ENCODE measurements around the gene IGF1R.

Gene IGF1R

DNA sequence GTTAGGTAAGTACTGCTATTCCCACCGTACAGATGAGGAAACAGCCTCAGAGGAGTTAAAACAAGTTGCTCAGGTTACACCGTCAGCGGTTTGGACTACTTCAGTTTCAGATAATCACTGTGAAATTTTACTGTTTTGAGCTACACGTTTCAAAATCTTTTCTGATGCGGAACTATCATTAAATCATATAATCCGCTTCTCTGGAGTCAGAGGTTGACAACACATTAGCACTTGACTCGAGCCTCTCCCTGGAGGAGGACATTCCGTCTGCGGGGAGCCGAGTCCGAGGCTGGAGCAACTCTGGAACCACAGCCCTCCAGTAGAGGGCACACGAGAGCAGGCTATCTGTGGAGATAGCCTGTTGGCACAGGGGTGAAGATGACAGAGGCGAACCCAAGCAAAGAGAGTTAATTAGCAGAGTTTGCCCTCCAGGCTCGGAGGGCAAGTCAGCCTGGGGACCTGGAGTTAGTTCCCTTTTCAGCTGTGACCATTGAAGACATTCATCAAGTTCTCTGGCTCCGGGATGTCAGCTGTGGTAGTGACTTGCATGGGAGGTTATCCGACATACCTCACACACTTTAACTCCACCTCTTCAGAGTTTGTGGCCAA lies 131.2 kb downstream of the IGF1R start:
- Mint-ChIP-seq H3K4me1 (ENCODE audit: low read depth) (peaks cover 47% of the 10 kb centered on the region), H3K27me3 (peaks cover 2% of the 10 kb centered on the region), H3K4me3 (peak overlapping the region; percentile 54), H3K27ac (peak overlapping the region; percentile 71), H3K9me3 (no peaks in the 10 kb centered on the region), H3K36me3 (ENCODE audit: low read depth) (no peaks in the 10 kb centered on the region)
- peak; percentile 84 for DNase-seq

GRCh38 chr15:98781838-98782237 lies 133.5 kb downstream of the IGF1R start:
- Mint-ChIP-seq H3K27me3 (peaks cover 2% of the 10 kb centered on the region), H3K9me3 (no peaks in the 10 kb centered on the region), H3K36me3 (ENCODE audit: low read depth) (no peaks in the 10 kb centered on the region), H3K4me3 (no peak overlapping the region), H3K27ac (no peak overlapping the region), H3K4me1 (ENCODE audit: low read depth) (peaks cover 47% of the 10 kb centered on the region)
- DNase-seq = no peak

GRCh38 chr15:98782801-98783200 lies 134.5 kb downstream of the IGF1R start:
- Mint-ChIP-seq H3K27me3 (peaks cover 2% of the 10 kb centered on the region), H3K9me3 (no peaks in the 10 kb centered on the region), H3K36me3 (ENCODE audit: low read depth) (no peaks in the 10 kb centered on the region), H3K27ac (no peak overlapping the region), H3K4me1 (ENCODE audit: low read depth) (peaks cover 47% of the 10 kb centered on the region), H3K4me3 (no peak overlapping the region)
- no peak for DNase-seq

- no peak overlapping the region for H3K4me3 Mint-ChIP-seq
- DNase-seq = no peak
- H3K4me1 Mint-ChIP-seq (ENCODE audit: low read depth) = peaks cover 55% of the 10 kb centered on the region
- no peaks in the 10 kb centered on the region for H3K36me3 Mint-ChIP-seq (ENCODE audit: low read depth)
- H3K27me3 Mint-ChIP-seq = no peaks in the 10 kb centered on the region
- H3K9me3 Mint-ChIP-seq = no peaks in the 10 kb centered on the region
- H3K27ac Mint-ChIP-seq = no peak overlapping the region
Measured at GRCh38 chr15:98785431-98785806, 137.1 kb downstream of the IGF1R start.

GRCh38 chr15:98785807-98786621 lies 137.7 kb downstream of the IGF1R start:
- Mint-ChIP-seq H3K4me3 (no peak overlapping the region), H3K27me3 (no peaks in the 10 kb centered on the region), H3K27ac (no peak overlapping the region), H3K4me1 (ENCODE audit: low read depth) (peaks cover 61% of the 10 kb centered on the region), H3K9me3 (no peaks in the 10 kb centered on the region), H3K36me3 (ENCODE audit: low read depth) (no peaks in the 10 kb centered on the region)
- no peak for DNase-seq

- no peak for DNase-seq
- H3K4me1 Mint-ChIP-seq (ENCODE audit: low read depth) = peaks cover 68% of the 10 kb centered on the region
- no peaks in the 10 kb centered on the region for H3K9me3 Mint-ChIP-seq
- H3K27me3 Mint-ChIP-seq = no peaks in the 10 kb centered on the region
- no peaks in the 10 kb centered on the region for H3K36me3 Mint-ChIP-seq (ENCODE audit: low read depth)
- H3K27ac Mint-ChIP-seq = no peak overlapping the region
- H3K4me3 Mint-ChIP-seq = no peak overlapping the region
Measured at GRCh38 chr15:98786717-98787116, 138.4 kb downstream of the IGF1R start.

- Mint-ChIP-seq H3K27me3 (no peaks in the 10 kb centered on the region), H3K27ac (peak overlapping the region; percentile 42), H3K36me3 (ENCODE audit: low read depth) (no peaks in the 10 kb centered on the region), H3K4me3 (no peak overlapping the region), H3K9me3 (no peaks in the 10 kb centered on the region), H3K4me1 (ENCODE audit: low read depth) (peaks cover 71% of the 10 kb centered on the region)
- no peak for DNase-seq
Measured at GRCh38 chr15:98787194-98787593, 138.9 kb downstream of the IGF1R start.

DNA sequence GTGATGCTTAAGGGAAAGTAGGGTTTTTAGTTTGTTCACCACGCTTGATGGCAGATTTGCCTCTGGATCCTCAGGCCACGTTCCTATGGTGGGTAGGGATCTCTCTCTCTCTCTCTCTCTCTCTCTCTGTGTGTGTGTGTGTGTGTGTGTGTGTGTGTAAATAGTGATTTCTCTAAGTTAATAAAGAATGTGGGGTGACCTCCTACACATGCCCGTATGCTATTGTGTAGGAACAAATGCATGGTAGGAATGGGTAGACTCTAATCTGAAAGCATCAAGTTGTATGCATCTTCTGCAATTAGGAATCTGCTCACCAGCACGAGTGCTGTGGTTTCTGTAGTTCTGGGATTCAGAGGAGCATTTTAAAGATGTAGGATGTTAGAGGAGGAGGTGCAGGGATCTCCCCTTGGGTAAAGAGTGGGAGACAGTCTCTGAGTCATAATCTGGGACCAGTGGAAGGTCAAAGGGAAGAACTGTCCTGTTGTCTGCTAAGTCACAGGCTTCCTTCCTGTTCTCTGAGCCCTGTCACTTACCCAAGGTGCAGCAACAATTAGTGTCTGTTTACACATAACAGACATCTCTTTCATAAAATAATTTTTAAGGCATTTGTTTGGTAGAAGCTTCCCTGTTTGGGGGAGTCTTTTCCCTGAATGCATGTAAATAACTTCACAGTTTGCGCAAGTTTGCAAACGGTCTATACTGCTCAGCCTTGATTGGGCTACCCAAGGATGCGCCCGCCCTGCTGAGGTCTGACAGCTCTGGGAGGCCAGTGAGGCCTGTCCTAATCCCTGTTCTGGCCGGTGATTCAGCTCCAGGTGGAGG lies 139.8 kb downstream of the IGF1R start:
- Mint-ChIP-seq H3K4me3 (no peak overlapping the region), H3K27me3 (no peaks in the 10 kb centered on the region), H3K27ac (peak overlapping the region; percentile 45)

GRCh38 chr15:98789020-98789419 lies 140.7 kb downstream of the IGF1R start:
- Mint-ChIP-seq H3K4me1 (ENCODE audit: low read depth) (peaks cover 77% of the 10 kb centered on the region), H3K9me3 (no peaks in the 10 kb centered on the region), H3K27me3 (no peaks in the 10 kb centered on the region), H3K36me3 (ENCODE audit: low read depth) (no peaks in the 10 kb centered on the region), H3K27ac (no peak overlapping the region), H3K4me3 (no peak overlapping the region)
- no peak for DNase-seq

More for the DNA sequence above, 139.8 kb downstream of the IGF1R start:
- H3K9me3 Mint-ChIP-seq = no peaks in the 10 kb centered on the region
- DNase-seq = no peak
- H3K36me3 Mint-ChIP-seq (ENCODE audit: low read depth) = no peaks in the 10 kb centered on the region
- H3K4me1 Mint-ChIP-seq (ENCODE audit: low read depth) = peaks cover 79% of the 10 kb centered on the region

DNA sequence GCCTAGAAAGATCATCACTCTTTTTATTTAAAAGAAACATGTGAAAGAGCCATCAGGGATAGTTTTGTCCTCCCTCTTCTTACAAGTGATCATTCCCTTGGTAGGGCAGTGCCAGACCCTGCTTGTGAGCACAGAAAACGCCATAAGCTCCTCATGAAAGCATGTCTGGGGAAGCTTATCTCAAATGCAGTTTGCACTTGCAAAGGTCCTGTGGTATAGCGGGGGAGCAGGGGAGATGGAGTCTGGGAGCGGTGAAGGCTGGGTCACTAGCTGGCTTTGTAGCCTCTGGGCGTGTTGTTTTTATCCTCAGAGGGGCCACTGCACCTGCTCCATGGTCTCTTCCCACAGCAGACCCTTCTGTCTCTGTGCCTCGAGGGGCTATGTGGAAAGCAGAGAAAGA lies 141.9 kb downstream of the IGF1R start:
- Mint-ChIP-seq H3K36me3 (ENCODE audit: low read depth) (no peaks in the 10 kb centered on the region), H3K4me1 (ENCODE audit: low read depth) (peaks cover 84% of the 10 kb centered on the region), H3K4me3 (no peak overlapping the region), H3K27ac (no peak overlapping the region), H3K9me3 (no peaks in the 10 kb centered on the region), H3K27me3 (no peaks in the 10 kb centered on the region)
- DNase-seq = no peak

GRCh38 chr15:98791046-98791701 lies 142.8 kb downstream of the IGF1R start:
- Mint-ChIP-seq H3K9me3 (no peaks in the 10 kb centered on the region), H3K4me3 (no peak overlapping the region), H3K36me3 (ENCODE audit: low read depth) (no peaks in the 10 kb centered on the region), H3K4me1 (ENCODE audit: low read depth) (peaks cover 81% of the 10 kb centered on the region), H3K27ac (no peak overlapping the region), H3K27me3 (no peaks in the 10 kb centered on the region)
- DNase-seq = no peak

DNA sequence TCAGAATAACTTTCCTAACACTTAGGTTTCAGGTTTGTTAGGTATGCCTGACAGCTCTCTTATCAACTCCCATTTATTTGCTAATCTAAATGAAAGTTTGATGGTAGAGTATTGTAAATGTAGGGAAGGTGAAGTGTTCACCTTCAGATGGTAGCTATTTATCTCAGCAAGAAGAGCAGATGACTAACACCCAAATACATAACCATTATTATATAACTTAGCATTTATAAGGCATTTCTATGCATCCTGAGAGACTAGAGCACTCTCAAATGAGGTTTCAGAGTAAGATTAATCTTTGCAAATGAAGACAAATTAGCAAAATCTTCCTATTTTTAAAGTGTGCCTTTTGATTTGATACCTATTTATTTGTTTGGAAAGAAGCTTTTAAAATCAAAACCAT lies 143.8 kb downstream of the IGF1R start:
- H3K27me3 Mint-ChIP-seq = no peaks in the 10 kb centered on the region
- H3K4me3 Mint-ChIP-seq = no peak overlapping the region
- H3K4me1 Mint-ChIP-seq (ENCODE audit: low read depth) = peaks cover 73% of the 10 kb centered on the region
- no peak overlapping the region for H3K27ac Mint-ChIP-seq
- H3K9me3 Mint-ChIP-seq = no peaks in the 10 kb centered on the region
- DNase-seq = no peak
- H3K36me3 Mint-ChIP-seq (ENCODE audit: low read depth) = no peaks in the 10 kb centered on the region

DNA sequence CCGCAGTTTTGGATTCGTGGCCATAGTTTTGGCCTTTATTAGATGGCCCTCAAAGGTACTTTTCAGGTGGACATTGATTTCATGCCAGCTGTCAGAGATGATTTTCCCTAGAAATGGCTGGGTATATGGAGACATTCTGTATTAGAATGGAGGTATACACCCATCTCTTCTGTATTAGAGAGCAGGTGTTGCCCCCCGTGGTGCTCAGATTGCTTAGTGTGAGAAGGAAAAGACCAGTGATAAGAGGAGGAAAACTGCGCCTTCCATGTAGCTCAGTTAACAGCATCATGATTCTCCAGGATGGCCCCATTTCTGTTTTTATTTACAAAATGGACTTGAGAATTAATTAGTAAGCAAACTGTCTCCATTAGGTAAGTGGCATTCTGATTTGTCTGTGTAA lies 145.9 kb downstream of the IGF1R start:
- H3K27ac Mint-ChIP-seq = no peak overlapping the region
- H3K9me3 Mint-ChIP-seq = no peaks in the 10 kb centered on the region
- peaks cover 74% of the 10 kb centered on the region for H3K4me1 Mint-ChIP-seq (ENCODE audit: low read depth)
- H3K36me3 Mint-ChIP-seq (ENCODE audit: low read depth) = no peaks in the 10 kb centered on the region
- no peaks in the 10 kb centered on the region for H3K27me3 Mint-ChIP-seq
- DNase-seq = no peak
- H3K4me3 Mint-ChIP-seq = no peak overlapping the region

- Mint-ChIP-seq H3K27me3 (no peaks in the 10 kb centered on the region), H3K27ac (no peak overlapping the region), H3K4me3 (no peak overlapping the region), H3K4me1 (ENCODE audit: low read depth) (peaks cover 75% of the 10 kb centered on the region), H3K36me3 (ENCODE audit: low read depth) (no peaks in the 10 kb centered on the region), H3K9me3 (no peaks in the 10 kb centered on the region)
- no peak for DNase-seq
Measured at GRCh38 chr15:98794748-98795147, 146.4 kb downstream of the IGF1R start.

Data from activated T-cell treated with anti-CD3 and anti-CD28 coated beads, Interleukin-2, amount 50 U/mL, for 24 hours (primary cell).